Measurements from ENCODE around the gene LCN15.

- TF ChIP-seq RAD21 (IDR thresholded peaks at IDR 0.05) (no peak), ATF3 (IDR thresholded peaks at IDR 0.05) (no peak), CTCF (IDR thresholded peaks at IDR 0.05; ENCODE audit: low read depth, low read length, missing input control) (no peak), TAF1 (conservative IDR thresholded peaks at IDR 0.05) (no peak), JUND (IDR thresholded peaks at IDR 0.05) (no peak), YY1 (IDR thresholded peaks at IDR 0.05) (no peak), REST (IDR thresholded peaks at IDR 0.05) (no peak), EGR1 (IDR thresholded peaks at IDR 0.05; ENCODE audit: low read depth in 2 of 2) (no peak)
These were observed 29.4 kb downstream of the LCN15 start for GRCh38 chr9:136734837-136735496.

Measured in liver (tissue), 3 donors.